K562 (cell line): ENCODE measurements around the gene LMNTD2. TPM values are rescaled to one million over a fixed set of nuclear protein-coding genes. Genes with fewer than 3 reads are reported as not detected.

Experiments
- FOXM1 ChIP-seq, 2 experiments: fragments of 450-650 bp in 1 of 2; sonication (generic) in 1 of 2; formaldehyde crosslinking in 1 of 2; IDR thresholded peaks; 2 replicates each; pipeline versions ENCODE4 v1.6.1 to v1.9.0; 2017 to 2022; ENCODE audit warnings: low read depth in 2 of 2, mild to moderate bottlenecking in 2 of 2, missing genetic modification reagents in 1 of 2, moderate library complexity in 1 of 2
- MGA ChIP-seq: fragments of 450-650 bp; IDR thresholded peaks from 2 replicates; pipeline ENCODE4 v1.6.1; 2016; ENCODE audit warnings: mild to moderate bottlenecking, moderate library complexity
- SRSF7 ChIP-seq: fragments of 200-400 bp; formaldehyde crosslinking; optimal IDR thresholded peaks from 2 replicates; pipeline ENCODE3; 2017; ENCODE audit warnings: mild to moderate bottlenecking, low read depth, low read length
- TCF3 ChIP-seq: sonication (generic); formaldehyde crosslinking; IDR thresholded peaks from 2 replicates; pipeline ENCODE4 v1.4.0; 2020; ENCODE audit warnings: mild to moderate bottlenecking, missing genetic modification reagents
- TRIM25 ChIP-seq: fragments of 450-650 bp; IDR thresholded peaks from 2 replicates; pipeline ENCODE4 v1.7.0; 2016; ENCODE audit warnings: borderline replicate concordance
- YBX1 ChIP-seq: fragments of 450-650 bp; IDR thresholded peaks from 2 replicates; pipeline ENCODE4 v1.7.1; 2016; ENCODE audit warnings: mild to moderate bottlenecking
- YY1 ChIP-seq, 3 experiments: IDR thresholded peaks; 2 replicates each; pipeline ENCODE4 v1.6.1; 2011; ENCODE audit warnings: low read length in 2 of 3, mild to moderate bottlenecking in 2 of 3, moderate library complexity in 2 of 3, borderline replicate concordance in 1 of 3, control low read depth in 1 of 3, low read depth in 1 of 3; ENCODE audit not compliant: insufficient read depth in 3 of 3, insufficient replicate concordance in 2 of 3, control insufficient read depth in 1 of 3, insufficient read length in 1 of 3; ENCODE audit errors: extremely low read depth in 1 of 3
- ZBTB43 ChIP-seq: sonication (generic); formaldehyde crosslinking; IDR thresholded peaks from 2 replicates; pipeline ENCODE4 v1.8.0; 2023; ENCODE audit warnings: mild to moderate bottlenecking, missing genetic modification reagents
- polyA plus RNA-seq, 8 experiments: library from polyadenylated mRNA; depleted of rRNA in 4 of 8; stranded (reverse) in 5 of 8; unstranded in 3 of 8; fragments of >200 nt; fragmentation: Nextera tagmentation in 2 of 8; fragmentation: Illumina TruSeq in 1 of 8; extraction: Ambion mirVana in 2 of 8; extraction: Trizol in 1 of 8; gene quantifications; 2 replicates each; pipeline versions ENCODE4 v1.2.1 to v1.2.3, GENCODE V29; 2011 to 2014; ENCODE audit warnings: inconsistent platforms in 1 of 8, missing spikeins in 1 of 8
- total RNA-seq, 7 experiments: library from RNA; depleted of rRNA in 6 of 7; stranded (reverse); fragments of >200 nt in 6 of 7; fragmentation: Illumina TruSeq in 2 of 7; extraction: Trizol in 2 of 7; gene quantifications; 2 replicates each; pipeline versions ENCODE4 v1.2.1 to v1.2.3, GENCODE V29; 2011 to 2021; ENCODE audit warnings: low replicate concordance in 1 of 7

The LMNTD2 gene
- total and polyA plus RNA-seq, 9 of the 15 experiments (the other 6 are each of a cell fraction or from before 2014, with no cell fraction given), result 0.48 to 4.2 (median 1.5) TPM; not detected in 3

- peak; percentile 58; the same call in 1 of the 2 replicates for TF ChIP-seq MGA
- no peak for TF ChIP-seq ZBTB43
- no peak for TF ChIP-seq TRIM25
- no peak for TF ChIP-seq TCF3
- no peak for TF ChIP-seq SRSF7
- TF ChIP-seq YY1 (IDR thresholded peaks at IDR 0.05; ENCODE audit: borderline replicate concordance in 1 of 3, control insufficient read depth in 1 of 3, extremely low read depth in 1 of 3, insufficient read depth in 3 of 3, insufficient read length in 1 of 3, insufficient replicate concordance in 2 of 3, low read depth in 1 of 3, low read length in 2 of 3), result peak in 1 of 3 experiments; percentile 10
- TF ChIP-seq FOXM1 (IDR thresholded peaks at IDR 0.05; ENCODE audit: low read depth), result no peak
- no peak for TF ChIP-seq FOXM1 (CRISPR knock-in tag; IDR thresholded peaks at IDR 0.05; ENCODE audit: low read depth)
- no peak for TF ChIP-seq YBX1
Observed at GRCh38 chr11:575313-575995, 14.9 kb upstream of the LMNTD2 start (continued).
